Mesenchymal stem cell (in vitro differentiated cells and primary cell): ENCODE measurements around the gene DNAJC27.

ENCODE experiments used
- DNase-seq: peaks from one replicate; pipeline ENCODE4 v3.0.0-alpha.2; 2013
- H2AFZ ChIP-seq: one replicate; pipeline ENCODE4 v1.6.1; 2013; ENCODE audit warnings: low read depth, mild to moderate bottlenecking, control low read depth, inconsistent platforms, low read length, moderate library complexity
- H2AK5ac ChIP-seq: 2 replicates; pipeline ENCODE4 v1.6.1; 2013; ENCODE audit warnings: low read length, moderate library complexity, mild to moderate bottlenecking, inconsistent platforms; ENCODE audit not compliant: severe bottlenecking
- H2BK120ac ChIP-seq: one replicate; pipeline ENCODE4 v1.6.1; 2013; ENCODE audit warnings: low read depth, mild to moderate bottlenecking, inconsistent platforms, low read length, moderate library complexity
- H2BK12ac ChIP-seq, 2 experiments: one replicate each; pipeline ENCODE4 v1.6.1; 2013; ENCODE audit warnings: inconsistent platforms in 2 of 2, low read length in 2 of 2, mild to moderate bottlenecking in 2 of 2, moderate library complexity in 2 of 2, control low read depth in 1 of 2
- H2BK15ac ChIP-seq: one replicate; pipeline ENCODE4 v1.6.1; 2013; ENCODE audit warnings: mild to moderate bottlenecking, low read depth, inconsistent platforms; ENCODE audit not compliant: poor library complexity, severe bottlenecking
- H2BK5ac ChIP-seq: 2 replicates; pipeline ENCODE4 v1.6.1; 2013; ENCODE audit warnings: low read depth, mild to moderate bottlenecking, low read length, control low read depth, inconsistent platforms; ENCODE audit not compliant: poor library complexity, severe bottlenecking
- H3K14ac ChIP-seq, 2 experiments: one replicate each; pipeline ENCODE4 v1.6.1; 2013; ENCODE audit warnings: inconsistent platforms in 2 of 2, low read length in 2 of 2, control low read depth in 1 of 2, mild to moderate bottlenecking in 1 of 2, moderate library complexity in 1 of 2
- H3K18ac ChIP-seq, 2 experiments: one replicate each; pipeline ENCODE4 v1.6.1; 2013; ENCODE audit warnings: inconsistent platforms in 2 of 2, low read length in 2 of 2, control low read depth in 1 of 2, low read depth in 1 of 2, mild to moderate bottlenecking in 1 of 2
- H3K23ac ChIP-seq, 2 experiments: one replicate each; pipeline ENCODE4 v1.6.1; 2013; ENCODE audit warnings: inconsistent platforms in 2 of 2, low read length in 2 of 2, mild to moderate bottlenecking in 2 of 2, moderate library complexity in 2 of 2, control low read depth in 1 of 2
- H3K27ac ChIP-seq: 2 replicates; pipeline ENCODE4 v1.5.1; 2013; ENCODE audit warnings: mild to moderate bottlenecking, moderate library complexity, low read length, control low read depth, inconsistent platforms; ENCODE audit not compliant: poor library complexity, severe bottlenecking
- H3K27me3 ChIP-seq, 2 experiments: 2 replicates each; pipeline versions ENCODE4 v1.6.1 to v1.7.0; 2013; ENCODE audit warnings: low read length in 2 of 2, mild to moderate bottlenecking in 2 of 2, moderate library complexity in 2 of 2, control low read depth in 1 of 2, inconsistent platforms in 1 of 2; ENCODE audit not compliant: control insufficient read depth in 1 of 2, insufficient read depth in 1 of 2
- H3K36me3 ChIP-seq, 2 experiments: 2 replicates each; pipeline versions ENCODE4 v1.6.1 to v1.7.0; 2013; ENCODE audit warnings: low read length in 2 of 2, control low read depth in 1 of 2, inconsistent platforms in 1 of 2, low read depth in 1 of 2, mild to moderate bottlenecking in 1 of 2; ENCODE audit not compliant: insufficient read depth in 2 of 2, control insufficient read depth in 1 of 2
- H3K4ac ChIP-seq, 2 experiments: one replicate each; pipeline ENCODE4 v1.6.1; 2013; ENCODE audit warnings: inconsistent platforms in 2 of 2, low read length in 2 of 2, mild to moderate bottlenecking in 2 of 2, moderate library complexity in 2 of 2, control low read depth in 1 of 2, low read depth in 1 of 2
- H3K4me1 ChIP-seq: 2 replicates; pipeline ENCODE4 v1.6.1; 2013; ENCODE audit warnings: low read depth, low read length, control low read depth; ENCODE audit not compliant: control insufficient read depth, insufficient read depth
- H3K4me2 ChIP-seq: 2 replicates; pipeline ENCODE4 v1.6.1; 2013; ENCODE audit warnings: low read length, mild to moderate bottlenecking, inconsistent platforms; ENCODE audit not compliant: poor library complexity, severe bottlenecking
- H3K4me3 ChIP-seq, 2 experiments: 2 replicates each; pipeline versions ENCODE4 v1.5.1 to v1.7.0; 2013; ENCODE audit warnings: low read length in 2 of 2, mild to moderate bottlenecking in 2 of 2, control low read depth in 1 of 2, low read depth in 1 of 2; ENCODE audit not compliant: insufficient read depth in 1 of 2
- H3K79me1 ChIP-seq: replicated peaks from 2 replicates; pipeline ENCODE4 v1.6.1; 2013; ENCODE audit warnings: mild to moderate bottlenecking, control low read depth, low read length, inconsistent platforms; ENCODE audit not compliant: poor library complexity, severe bottlenecking
- H3K9ac ChIP-seq: 2 replicates; pipeline ENCODE4 v1.7.0; 2013; ENCODE audit warnings: mild to moderate bottlenecking, low read length, moderate library complexity
- H3K9me3 ChIP-seq: 2 replicates; pipeline ENCODE4 v1.7.0; 2013; ENCODE audit warnings: mild to moderate bottlenecking, low read length; ENCODE audit not compliant: control insufficient read depth
- H4K8ac ChIP-seq: one replicate; pipeline ENCODE4 v1.6.1; 2013; ENCODE audit warnings: inconsistent platforms, mild to moderate bottlenecking, low read length, moderate library complexity
- H4K91ac ChIP-seq: one replicate; pipeline ENCODE4 v1.6.1; 2013; ENCODE audit warnings: mild to moderate bottlenecking, low read length, inconsistent platforms
- WGBS: methylation state at CpG from one replicate; pipeline ENCODE4 v1.1.7; 2013; ENCODE audit warnings: mixed read lengths; 5-methylcytosine and 5-hydroxymethylcytosine counted together

DNAJC27 gene

DNA sequence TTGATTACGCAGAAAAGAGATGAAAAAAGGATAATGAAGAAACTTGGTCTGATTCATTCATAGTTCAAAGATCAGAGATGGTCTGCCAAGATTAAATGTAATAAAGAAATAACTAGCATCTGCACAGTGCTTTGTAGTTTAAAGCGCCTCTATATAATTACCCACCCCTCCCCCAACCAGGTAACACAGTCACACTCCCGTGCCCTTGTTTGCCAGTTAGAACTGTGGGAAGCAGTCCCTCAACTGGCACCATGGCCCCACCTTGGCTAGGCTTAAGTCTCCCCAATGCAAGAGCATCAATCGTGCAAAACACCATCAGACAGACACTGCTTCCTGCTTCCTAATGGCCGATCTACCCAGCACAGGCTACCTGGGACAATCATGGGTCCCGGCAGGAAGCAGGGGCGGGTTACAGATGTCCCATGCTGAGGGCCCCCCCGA lies 63.3 kb downstream of the DNAJC27 start:
- Histone ChIP-seq H2BK12ac (peak overlapping the region in 1 of 2 experiments; percentile 6), H2AK5ac (no peak overlapping the region), H3K4me3 (no peak overlapping the region), H3K4me2 (no peak overlapping the region), H2BK15ac (no peak overlapping the region), H2BK5ac (no peak overlapping the region), H4K91ac (no peak overlapping the region), H3K79me1 (peaks cover 24% of the 10 kb centered on the region), H3K4ac (no peak overlapping the region), H3K9me3 (no peaks in the 10 kb centered on the region), H3K9ac (no peak overlapping the region), H2BK120ac (no peak overlapping the region), H3K36me3 (peaks cover 7 to 12% of the 10 kb centered on the region in 2 experiments), H4K8ac (no peak overlapping the region), H3K27me3 (no peaks in the 10 kb centered on the region), H3K23ac (no peak overlapping the region), H3K18ac (no peak overlapping the region), H3K27ac (no peak overlapping the region), H3K4me1 (no peaks in the 10 kb centered on the region), H2AFZ (no peak overlapping the region), H3K14ac (no peak overlapping the region)
- no peak for DNase-seq
- WGBS = 94% methylated on average over 8 of the region's 8 CpGs

DNA sequence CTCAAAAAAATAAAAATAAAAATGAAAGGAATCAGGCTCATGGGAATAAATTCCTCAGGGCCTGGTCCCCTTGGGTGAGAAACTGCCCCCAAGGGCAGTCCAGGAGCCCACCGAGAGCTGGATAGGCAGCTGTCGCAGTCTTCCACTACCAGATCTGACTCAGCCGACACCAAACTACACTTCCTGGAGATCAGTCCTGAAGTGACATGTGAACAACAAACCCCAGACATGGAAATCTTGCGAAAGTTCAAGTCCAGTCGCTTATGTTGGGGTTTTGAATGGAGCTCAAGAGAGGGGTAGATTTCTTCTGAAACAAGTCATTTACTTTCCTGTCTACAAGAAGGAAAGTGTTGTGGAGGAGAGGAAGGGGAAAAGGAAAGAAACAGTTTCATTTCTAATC lies 64.6 kb downstream of the DNAJC27 start:
- no peak overlapping the region for H4K91ac ChIP-seq
- no peaks in the 10 kb centered on the region for H3K27me3 ChIP-seq
- peaks cover 4 to 7% of the 10 kb centered on the region in 2 experiments for H3K36me3 ChIP-seq
- H3K4me2 ChIP-seq = no peak overlapping the region
- H4K8ac ChIP-seq = no peak overlapping the region
- no peak overlapping the region for H3K4me3 ChIP-seq
- DNase-seq = peak; percentile 83
- 67% methylated on average over 4 of the region's 5 CpGs for WGBS
- H2AFZ ChIP-seq = no peak overlapping the region
- H2BK120ac ChIP-seq = no peak overlapping the region
- H2BK5ac ChIP-seq = no peak overlapping the region
- no peak overlapping the region for H2AK5ac ChIP-seq
- H3K4ac ChIP-seq = no peak overlapping the region
- H2BK12ac ChIP-seq = no peak overlapping the region
- no peak overlapping the region for H3K9ac ChIP-seq
- peaks cover 25% of the 10 kb centered on the region for H3K79me1 ChIP-seq
- no peak overlapping the region for H2BK15ac ChIP-seq
- H3K9me3 ChIP-seq = no peaks in the 10 kb centered on the region
- no peak overlapping the region for H3K14ac ChIP-seq
- H3K23ac ChIP-seq = no peak overlapping the region
- no peak overlapping the region for H3K27ac ChIP-seq
- H3K4me1 ChIP-seq = no peaks in the 10 kb centered on the region
- no peak overlapping the region for H3K18ac ChIP-seq

DNA sequence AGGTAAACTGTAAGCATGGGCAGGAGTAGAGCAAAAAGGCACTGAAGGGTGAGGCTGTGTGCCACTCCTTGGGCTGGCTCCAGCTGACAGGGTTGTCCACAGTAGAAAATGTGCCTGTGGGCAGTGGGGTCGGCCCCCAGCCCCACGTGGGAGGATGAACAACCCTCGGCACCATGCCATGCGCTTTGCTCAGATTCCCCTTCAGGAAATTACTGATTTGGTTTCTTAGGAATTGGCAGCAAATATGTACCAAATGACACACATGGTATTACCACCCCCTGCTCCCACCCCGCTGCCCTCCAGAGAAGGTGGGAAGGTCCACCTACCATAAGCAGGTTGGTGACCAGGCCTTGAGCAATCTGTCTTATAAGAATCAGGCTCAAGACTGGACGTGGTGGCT lies 65.3 kb downstream of the DNAJC27 start:
- no peak overlapping the region for H3K27ac ChIP-seq
- H2BK12ac ChIP-seq = no peak overlapping the region
- H2AK5ac ChIP-seq = no peak overlapping the region
- no peak overlapping the region for H2AFZ ChIP-seq
- H3K14ac ChIP-seq = no peak overlapping the region
- H3K36me3 ChIP-seq = peaks cover 4 to 5% of the 10 kb centered on the region in 2 experiments
- H2BK15ac ChIP-seq = no peak overlapping the region
- H3K4ac ChIP-seq = no peak overlapping the region
- no peak overlapping the region for H3K9ac ChIP-seq
- H3K9me3 ChIP-seq = no peaks in the 10 kb centered on the region
- peak overlapping the region; percentile 46 for H4K91ac ChIP-seq
- H3K27me3 ChIP-seq = no peaks in the 10 kb centered on the region
- H3K4me2 ChIP-seq = no peak overlapping the region
- no peak overlapping the region for H2BK120ac ChIP-seq
- no peak overlapping the region for H2BK5ac ChIP-seq
- H4K8ac ChIP-seq = no peak overlapping the region
- peaks cover 20% of the 10 kb centered on the region for H3K79me1 ChIP-seq
- no peak overlapping the region for H3K18ac ChIP-seq
- no peak overlapping the region for H3K4me3 ChIP-seq
- H3K23ac ChIP-seq = no peak overlapping the region
- 98% methylated on average over 6 of the region's 6 CpGs for WGBS
- DNase-seq = no peak
- H3K4me1 ChIP-seq = no peaks in the 10 kb centered on the region

DNA sequence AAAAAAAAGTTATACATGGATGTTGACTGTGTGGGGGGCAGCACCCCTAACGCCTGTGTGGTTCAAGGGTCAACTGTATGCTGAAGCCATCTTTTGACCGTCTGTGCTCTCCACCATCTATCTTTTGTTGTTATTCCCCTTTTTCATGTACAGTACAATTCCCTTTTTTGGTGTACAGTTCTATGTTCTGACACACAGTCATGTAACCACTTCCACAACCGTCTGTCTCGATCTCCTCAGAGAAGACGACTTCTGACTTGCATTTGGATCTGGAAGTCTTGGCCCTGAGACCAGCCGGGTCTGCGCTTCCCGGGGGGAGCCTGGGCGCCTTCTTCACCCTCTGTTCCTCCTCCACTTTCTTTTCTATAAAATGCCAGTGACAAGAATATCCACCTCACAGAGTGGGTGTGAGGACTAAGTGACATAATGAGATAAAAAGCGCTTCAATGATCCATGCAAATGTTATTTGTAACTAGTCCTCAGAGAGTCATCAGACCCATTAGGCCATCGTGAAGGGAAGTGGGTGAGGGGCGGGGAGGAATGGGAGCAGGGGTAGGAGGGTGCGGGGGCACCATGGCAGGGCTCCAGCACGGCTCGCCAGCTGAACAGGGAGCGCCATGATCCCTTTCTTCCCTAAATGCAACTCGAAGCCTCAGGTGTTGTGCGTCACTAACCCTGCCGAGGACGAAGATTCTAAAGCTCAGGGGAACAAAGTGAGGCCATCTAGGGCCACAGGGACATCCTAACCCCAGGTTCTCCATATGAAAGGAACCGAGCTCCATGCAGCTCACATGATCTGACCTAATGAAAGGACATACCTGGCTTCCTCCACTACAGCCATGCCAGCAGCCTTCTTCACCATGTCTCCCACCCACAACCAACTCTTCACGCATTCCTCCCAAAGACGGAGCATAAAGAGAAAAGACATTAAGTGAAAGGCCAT lies 68.3 kb downstream of the DNAJC27 start:
- Histone ChIP-seq H3K4me1 (no peaks in the 10 kb centered on the region), H2BK120ac (no peak overlapping the region), H3K4ac (no peak overlapping the region), H3K14ac (no peak overlapping the region), H3K9me3 (no peaks in the 10 kb centered on the region), H2AK5ac (no peak overlapping the region), H3K4me2 (no peak overlapping the region), H3K36me3 (peaks cover 4 to 5% of the 10 kb centered on the region in 2 experiments), H2BK15ac (no peak overlapping the region), H3K27me3 (no peaks in the 10 kb centered on the region), H3K18ac (no peak overlapping the region), H4K91ac (no peak overlapping the region), H2BK12ac (no peak overlapping the region), H4K8ac (no peak overlapping the region), H3K27ac (no peak overlapping the region), H2AFZ (no peak overlapping the region), H3K9ac (no peak overlapping the region), H2BK5ac (no peak overlapping the region), H3K79me1 (peaks cover 17% of the 10 kb centered on the region), H3K4me3 (no peak overlapping the region), H3K23ac (no peak overlapping the region)
- no peak for DNase-seq
- WGBS = 97% methylated on average over 20 of the region's 23 CpGs
